ENCODE measurements around the gene PANX3.

PANX3 gene, protein sequence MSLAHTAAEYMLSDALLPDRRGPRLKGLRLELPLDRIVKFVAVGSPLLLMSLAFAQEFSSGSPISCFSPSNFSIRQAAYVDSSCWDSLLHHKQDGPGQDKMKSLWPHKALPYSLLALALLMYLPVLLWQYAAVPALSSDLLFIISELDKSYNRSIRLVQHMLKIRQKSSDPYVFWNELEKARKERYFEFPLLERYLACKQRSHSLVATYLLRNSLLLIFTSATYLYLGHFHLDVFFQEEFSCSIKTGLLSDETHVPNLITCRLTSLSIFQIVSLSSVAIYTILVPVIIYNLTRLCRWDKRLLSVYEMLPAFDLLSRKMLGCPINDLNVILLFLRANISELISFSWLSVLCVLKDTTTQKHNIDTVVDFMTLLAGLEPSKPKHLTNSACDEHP

DNA sequence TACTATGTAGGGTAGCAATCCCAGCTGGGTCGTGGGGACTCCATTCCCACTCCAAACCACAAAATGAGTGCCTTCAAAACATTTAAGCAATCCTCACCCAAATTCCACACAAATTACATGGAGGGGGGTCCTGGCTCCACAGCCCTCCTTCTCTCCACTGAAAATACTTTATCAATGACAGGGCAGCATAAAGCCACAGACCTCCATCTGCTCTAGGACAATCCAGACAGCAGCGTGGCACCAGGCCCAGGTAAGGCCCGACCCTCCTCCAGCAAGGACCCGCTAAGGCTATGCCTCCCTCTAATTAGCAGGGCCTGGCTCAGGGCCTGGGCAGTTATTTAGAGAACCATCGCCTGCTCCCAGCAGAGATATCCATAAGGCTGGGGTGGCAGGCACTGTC, at the start of gene PANX3:
PANX3 (plus strand) TSS at position 365 of the 400 bp plus-strand sequence. CDS start 129 bp downstream, outside the sequence.
- Mint-ChIP-seq H3K36me3 (ENCODE audit: low read depth) (no peaks in the 10 kb centered on the region), H3K27ac (no peak within 1 kb of the TSS), H3K27me3 (ENCODE audit: low read depth, poor library complexity) (peaks cover 14% of the 10 kb centered on the region), H3K4me1 (peaks cover 7% of the 10 kb centered on the region), H3K9me3 (no peaks in the 10 kb centered on the region), H3K4me3 (no peak within 1 kb of the TSS)
- DNase-seq = no peak
- TF ChIP-seq, protein P1, sequence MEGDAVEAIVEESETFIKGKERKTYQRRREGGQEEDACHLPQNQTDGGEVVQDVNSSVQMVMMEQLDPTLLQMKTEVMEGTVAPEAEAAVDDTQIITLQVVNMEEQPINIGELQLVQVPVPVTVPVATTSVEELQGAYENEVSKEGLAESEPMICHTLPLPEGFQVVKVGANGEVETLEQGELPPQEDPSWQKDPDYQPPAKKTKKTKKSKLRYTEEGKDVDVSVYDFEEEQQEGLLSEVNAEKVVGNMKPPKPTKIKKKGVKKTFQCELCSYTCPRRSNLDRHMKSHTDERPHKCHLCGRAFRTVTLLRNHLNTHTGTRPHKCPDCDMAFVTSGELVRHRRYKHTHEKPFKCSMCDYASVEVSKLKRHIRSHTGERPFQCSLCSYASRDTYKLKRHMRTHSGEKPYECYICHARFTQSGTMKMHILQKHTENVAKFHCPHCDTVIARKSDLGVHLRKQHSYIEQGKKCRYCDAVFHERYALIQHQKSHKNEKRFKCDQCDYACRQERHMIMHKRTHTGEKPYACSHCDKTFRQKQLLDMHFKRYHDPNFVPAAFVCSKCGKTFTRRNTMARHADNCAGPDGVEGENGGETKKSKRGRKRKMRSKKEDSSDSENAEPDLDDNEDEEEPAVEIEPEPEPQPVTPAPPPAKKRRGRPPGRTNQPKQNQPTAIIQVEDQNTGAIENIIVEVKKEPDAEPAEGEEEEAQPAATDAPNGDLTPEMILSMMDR (IDR thresholded peaks at IDR 0.05) = no peak

DNA sequence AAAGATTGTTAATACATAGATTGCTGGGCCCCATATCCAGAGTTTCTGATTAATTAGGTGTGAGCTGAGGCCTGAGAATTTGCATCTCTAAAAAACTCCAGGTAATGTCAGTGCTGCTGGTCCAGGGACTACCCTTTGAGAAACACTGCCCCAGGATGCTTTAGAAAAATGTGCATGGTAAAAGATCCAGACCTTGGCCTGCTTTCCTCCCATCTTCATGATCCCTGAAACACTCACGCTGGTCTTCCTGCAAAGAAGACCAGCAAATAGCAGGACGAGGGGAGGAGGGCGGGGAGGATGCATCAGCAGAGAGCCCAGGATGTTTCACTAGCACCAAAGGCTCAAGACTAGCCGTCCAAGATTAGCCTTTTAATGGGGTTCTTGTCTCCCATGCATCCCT, 41.5 kb upstream of the PANX3 start, which contains the start of gene OR8A1:
OR8A1 (plus strand) TSS at position 301 of the 400 bp plus-strand sequence. CDS start 123 bp downstream, outside the sequence.
- H3K36me3 Mint-ChIP-seq (ENCODE audit: low read depth) = no peaks in the 10 kb centered on the region
- no peak within 1 kb of the TSS for H3K4me3 Mint-ChIP-seq
- peaks cover 6% of the 10 kb centered on the region for H3K27me3 Mint-ChIP-seq (ENCODE audit: low read depth, poor library complexity)
- H3K27ac Mint-ChIP-seq = no peak within 1 kb of the TSS
- DNase-seq = no peak
- TF ChIP-seq, protein P1 (IDR thresholded peaks at IDR 0.05) = no peak
- no peaks in the 10 kb centered on the region for H3K4me1 Mint-ChIP-seq
- peaks cover 18% of the 10 kb centered on the region for H3K9me3 Mint-ChIP-seq

DNA sequence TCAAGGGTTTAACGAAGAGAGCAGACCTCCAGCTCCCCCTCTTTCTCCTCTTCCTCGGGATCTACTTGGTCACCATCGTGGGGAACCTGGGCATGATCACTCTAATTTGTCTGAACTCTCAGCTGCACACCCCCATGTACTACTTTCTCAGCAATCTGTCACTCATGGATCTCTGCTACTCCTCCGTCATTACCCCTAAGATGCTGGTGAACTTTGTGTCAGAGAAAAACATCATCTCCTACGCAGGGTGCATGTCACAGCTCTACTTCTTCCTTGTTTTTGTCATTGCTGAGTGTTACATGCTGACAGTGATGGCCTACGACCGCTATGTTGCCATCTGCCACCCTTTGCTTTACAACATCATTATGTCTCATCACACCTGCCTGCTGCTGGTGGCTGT, 41.1 kb upstream of the PANX3 start:
- DNase-seq = no peak
- Mint-ChIP-seq H3K27ac (no peak overlapping the region), H3K4me3 (no peak overlapping the region), H3K27me3 (ENCODE audit: low read depth, poor library complexity) (peaks cover 6% of the 10 kb centered on the region), H3K9me3 (peaks cover 18% of the 10 kb centered on the region), H3K36me3 (ENCODE audit: low read depth) (no peaks in the 10 kb centered on the region), H3K4me1 (no peaks in the 10 kb centered on the region)
- TF ChIP-seq, protein P1 (IDR thresholded peaks at IDR 0.05) = no peak

DNA sequence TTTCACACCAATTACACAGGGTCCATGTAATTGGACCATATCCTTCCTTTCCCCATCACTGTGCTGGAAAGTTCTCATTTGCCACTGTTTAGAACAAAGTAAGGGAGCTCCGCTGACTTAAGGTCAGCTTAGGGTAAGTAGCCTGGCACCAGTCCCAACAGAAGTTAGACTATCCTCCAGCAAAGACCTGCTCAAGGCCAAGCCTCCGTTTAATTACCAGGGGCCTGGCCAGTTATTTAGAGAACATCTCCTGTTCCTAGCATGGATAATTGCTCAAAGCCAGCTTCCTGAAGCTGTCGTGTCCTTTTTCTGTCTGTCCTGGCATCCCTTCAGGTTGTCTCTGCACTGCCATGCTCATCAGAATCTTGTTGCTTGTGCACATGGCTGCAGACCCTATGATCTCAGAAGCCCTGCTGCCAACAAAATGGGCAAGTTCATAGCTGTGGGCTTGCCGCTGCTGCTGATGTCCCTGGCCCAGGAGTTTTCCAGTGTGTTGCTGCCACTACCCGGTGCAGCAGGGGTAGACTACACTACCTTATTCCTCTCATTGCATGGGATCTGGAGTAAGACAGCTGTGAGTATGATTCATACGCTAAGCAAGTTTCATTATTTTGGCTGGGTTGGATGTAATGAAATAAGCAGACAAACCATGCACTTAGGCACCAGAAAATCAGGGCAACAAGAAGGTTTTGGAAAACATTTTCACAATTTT, 33.4 kb upstream of the PANX3 start:
- no peaks in the 10 kb centered on the region for H3K36me3 Mint-ChIP-seq (ENCODE audit: low read depth)
- H3K4me3 Mint-ChIP-seq = no peak overlapping the region
- peaks cover 18% of the 10 kb centered on the region for H3K9me3 Mint-ChIP-seq
- no peak overlapping the region for H3K27ac Mint-ChIP-seq
- H3K27me3 Mint-ChIP-seq (ENCODE audit: low read depth, poor library complexity) = no peaks in the 10 kb centered on the region
- TF ChIP-seq, protein P1 (IDR thresholded peaks at IDR 0.05) = no peak
- no peak for DNase-seq
- peaks cover 12% of the 10 kb centered on the region for H3K4me1 Mint-ChIP-seq

DNA sequence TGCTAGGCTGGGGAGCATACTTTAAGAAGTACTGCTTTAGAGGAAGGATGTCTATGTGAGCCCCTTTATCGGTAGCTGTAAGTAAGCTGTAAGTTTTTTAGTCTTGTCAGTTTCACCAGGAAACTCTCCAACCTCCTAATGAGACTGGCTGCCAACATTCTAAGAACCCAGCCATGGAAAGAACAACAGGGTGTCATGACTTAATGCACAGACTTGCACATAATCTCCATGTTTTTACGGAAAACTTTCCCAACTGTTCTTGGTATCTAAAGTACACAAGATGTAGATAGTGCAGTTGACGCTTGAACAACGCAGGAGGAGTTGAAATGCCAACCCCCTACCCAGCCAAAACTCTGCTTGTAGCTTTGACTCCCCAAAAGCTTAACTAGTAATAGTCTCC, 32.5 kb upstream of the PANX3 start:
- H3K9me3 Mint-ChIP-seq = peaks cover 9% of the 10 kb centered on the region
- H3K4me1 Mint-ChIP-seq = peaks cover 12% of the 10 kb centered on the region
- no peak for DNase-seq
- TF ChIP-seq, protein P1 (IDR thresholded peaks at IDR 0.05) = no peak
- no peak overlapping the region for H3K27ac Mint-ChIP-seq
- no peaks in the 10 kb centered on the region for H3K36me3 Mint-ChIP-seq (ENCODE audit: low read depth)
- no peaks in the 10 kb centered on the region for H3K27me3 Mint-ChIP-seq (ENCODE audit: low read depth, poor library complexity)
- H3K4me3 Mint-ChIP-seq = no peak overlapping the region

All from nephron progenitor cell (in vitro differentiated cells).